Measurements from ENCODE around the gene PCDH9. TPM values are rescaled to one million over a fixed set of nuclear protein-coding genes. Genes with fewer than 3 reads are reported as not detected.

Gene PCDH9
- total RNA-seq, 6 experiments from 2014 or later, result 1.6 to 3.9 (median 3.1) TPM

DNA sequence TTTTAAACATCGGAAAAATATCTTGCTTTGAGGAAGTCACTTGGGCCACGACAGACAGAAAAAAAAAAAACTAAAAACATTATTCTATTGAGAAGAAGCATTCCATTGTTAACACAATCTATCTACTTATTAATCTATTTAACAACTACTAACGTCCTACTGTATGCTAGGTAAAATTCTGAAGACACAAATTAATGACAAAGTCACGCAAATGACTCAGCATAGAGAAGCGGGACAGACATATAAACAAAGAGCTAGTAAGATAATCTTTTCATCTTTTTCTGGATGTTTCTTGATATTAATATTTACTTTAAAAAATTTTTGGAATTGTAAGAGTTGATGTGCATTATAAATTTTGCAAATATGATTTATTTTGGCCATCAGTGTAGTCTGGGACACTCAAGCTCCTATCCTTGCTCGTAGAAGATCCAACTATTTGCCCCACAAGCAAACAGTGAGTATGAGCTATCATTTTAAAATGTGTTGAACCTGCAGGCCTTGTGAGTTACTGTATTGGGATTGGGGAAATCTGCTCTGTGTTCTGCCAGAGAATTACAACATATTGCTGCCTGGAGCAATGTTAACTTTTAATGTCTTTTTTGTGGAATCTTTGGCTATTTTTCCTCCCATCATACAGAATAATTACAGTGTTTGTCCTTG lies 109.1 kb downstream of the PCDH9 start:
- Histone ChIP-seq H3K27me3 (no peaks in the 10 kb centered on the region), H3K9me3 (no peaks in the 10 kb centered on the region), H3K4me3 (no peak overlapping the region), H3K4me1 (peaks cover 0 to 6% (median 0%) of the 10 kb centered on the region in 4 donors), H3K27ac (peak overlapping the region in 1 of 3 donors; percentile 4), H3K36me3 (no peaks in the 10 kb centered on the region)
- DNase-seq, result no peak
- intact Hi-C loops (cut with DNase I), result no loop called here
- 53% methylated on average over 6 of the region's 6 CpGs for WGBS (ENCODE audit: insufficient coverage, low coverage, low lambda C conversion rate, missing lambda C conversion rate)
- TF ChIP-seq, protein P1, sequence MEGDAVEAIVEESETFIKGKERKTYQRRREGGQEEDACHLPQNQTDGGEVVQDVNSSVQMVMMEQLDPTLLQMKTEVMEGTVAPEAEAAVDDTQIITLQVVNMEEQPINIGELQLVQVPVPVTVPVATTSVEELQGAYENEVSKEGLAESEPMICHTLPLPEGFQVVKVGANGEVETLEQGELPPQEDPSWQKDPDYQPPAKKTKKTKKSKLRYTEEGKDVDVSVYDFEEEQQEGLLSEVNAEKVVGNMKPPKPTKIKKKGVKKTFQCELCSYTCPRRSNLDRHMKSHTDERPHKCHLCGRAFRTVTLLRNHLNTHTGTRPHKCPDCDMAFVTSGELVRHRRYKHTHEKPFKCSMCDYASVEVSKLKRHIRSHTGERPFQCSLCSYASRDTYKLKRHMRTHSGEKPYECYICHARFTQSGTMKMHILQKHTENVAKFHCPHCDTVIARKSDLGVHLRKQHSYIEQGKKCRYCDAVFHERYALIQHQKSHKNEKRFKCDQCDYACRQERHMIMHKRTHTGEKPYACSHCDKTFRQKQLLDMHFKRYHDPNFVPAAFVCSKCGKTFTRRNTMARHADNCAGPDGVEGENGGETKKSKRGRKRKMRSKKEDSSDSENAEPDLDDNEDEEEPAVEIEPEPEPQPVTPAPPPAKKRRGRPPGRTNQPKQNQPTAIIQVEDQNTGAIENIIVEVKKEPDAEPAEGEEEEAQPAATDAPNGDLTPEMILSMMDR (IDR thresholded peaks at IDR 0.05), result no peak
- TF ChIP-seq POLR2A (IDR thresholded peaks at IDR 0.05), result no peak
- ATAC-seq, result peak; percentile 55 to 81 (median 70)

DNA sequence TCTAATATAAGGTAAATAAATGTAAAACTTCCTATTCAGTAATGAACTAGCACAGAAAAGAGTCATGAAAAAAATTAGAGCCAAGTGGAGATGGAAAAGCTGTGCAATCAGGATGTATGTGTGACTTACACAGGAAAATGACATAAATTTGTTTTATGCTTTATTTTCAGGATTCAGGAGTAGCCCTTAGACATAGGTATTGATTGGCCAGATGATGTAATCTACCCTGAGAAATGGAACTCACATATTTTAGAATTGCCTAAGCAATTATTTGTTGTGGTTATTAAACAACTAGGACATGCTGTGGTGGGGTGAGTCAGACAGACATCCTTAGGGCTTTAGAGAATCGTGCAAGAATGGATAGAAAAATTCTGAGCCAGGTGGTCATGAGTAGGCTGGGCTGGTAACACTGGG lies 110.6 kb downstream of the PCDH9 start:
- ATAC-seq, result peak; percentile 66 to 94 (median 82)
- intact Hi-C loops (cut with DNase I), result no loop called here
- TF ChIP-seq, protein P1 (IDR thresholded peaks at IDR 0.05), result no peak
- TF ChIP-seq POLR2A (IDR thresholded peaks at IDR 0.05), result no peak

DNA sequence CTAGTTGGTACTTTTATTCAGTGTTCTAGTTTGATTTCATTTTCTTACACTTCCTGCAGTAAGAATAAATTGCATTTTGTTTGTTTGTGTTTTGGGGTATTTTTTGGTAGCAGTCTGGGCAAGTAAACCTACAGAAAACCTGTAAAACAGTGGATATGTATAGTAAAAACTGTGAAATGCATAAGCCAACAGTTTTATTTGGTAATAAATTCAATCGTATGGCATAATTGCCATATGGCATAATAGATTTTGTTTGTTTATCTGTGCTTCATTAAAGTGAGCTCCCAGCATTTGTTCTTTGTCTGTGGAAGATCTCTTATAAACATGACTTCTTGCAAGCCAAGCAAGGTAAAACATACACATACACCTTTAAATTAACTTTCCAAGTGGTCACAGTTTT lies 111.9 kb downstream of the PCDH9 start:
- WGBS (ENCODE audit: insufficient coverage, low coverage, low lambda C conversion rate, missing lambda C conversion rate), result 90% methylated on average over 1 of the region's 1 CpG
- Histone ChIP-seq H3K27me3 (no peaks in the 10 kb centered on the region), H3K4me3 (no peak overlapping the region), H3K9me3 (no peaks in the 10 kb centered on the region), H3K27ac (no peak overlapping the region), H3K36me3 (no peaks in the 10 kb centered on the region), H3K4me1 (peaks cover 0 to 6% (median 0%) of the 10 kb centered on the region in 4 donors)
- ATAC-seq (no peak), DNase-seq (no peak)
- intact Hi-C loops (cut with DNase I), result no loop called here
- TF ChIP-seq, protein P1 (IDR thresholded peaks at IDR 0.05), result no peak
- TF ChIP-seq POLR2A (IDR thresholded peaks at IDR 0.05), result no peak

More for the DNA sequence above, 110.6 kb downstream of the PCDH9 start:
- WGBS (ENCODE audit: insufficient coverage, low coverage, low lambda C conversion rate, missing lambda C conversion rate), result 9% methylated on average over 1 of the region's 1 CpG
- no peak for DNase-seq
- no peaks in the 10 kb centered on the region for H3K27me3 ChIP-seq
- H3K4me3 ChIP-seq, result no peak overlapping the region
- no peaks in the 10 kb centered on the region for H3K36me3 ChIP-seq
- no peak overlapping the region for H3K27ac ChIP-seq
- peaks cover 0 to 6% (median 0%) of the 10 kb centered on the region in 4 donors for H3K4me1 ChIP-seq
- no peaks in the 10 kb centered on the region for H3K9me3 ChIP-seq

DNA sequence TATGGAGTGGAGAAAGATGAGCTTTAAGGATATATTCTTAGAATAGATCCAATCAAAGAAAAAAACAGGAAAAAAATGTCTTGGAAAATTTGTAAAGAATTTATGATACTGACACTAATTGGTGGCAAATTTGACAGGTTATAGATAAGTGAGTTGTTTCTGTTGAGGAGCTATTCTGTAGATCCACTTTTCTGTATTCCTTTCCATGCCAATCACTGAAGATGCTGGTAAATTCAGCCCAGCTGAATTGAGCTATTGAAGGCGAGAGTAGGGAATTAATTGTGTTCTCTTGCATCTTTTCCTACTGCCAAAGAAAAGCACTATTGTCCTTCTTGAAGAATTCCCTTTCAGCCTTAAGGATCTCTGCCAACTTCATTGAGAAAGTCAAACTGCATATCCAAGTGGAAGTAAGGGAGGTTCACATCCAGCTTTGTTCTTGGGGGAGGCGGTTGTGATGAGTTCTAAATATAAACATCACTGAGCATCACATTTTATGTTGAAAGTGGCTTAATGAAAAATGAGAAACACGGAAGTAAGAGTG lies 113.1 kb downstream of the PCDH9 start:
- no peak for TF ChIP-seq POLR2A (IDR thresholded peaks at IDR 0.05)
- TF ChIP-seq, protein P1 (IDR thresholded peaks at IDR 0.05), result no peak
- Histone ChIP-seq H3K27me3 (no peaks in the 10 kb centered on the region), H3K27ac (no peak overlapping the region), H3K4me3 (no peak overlapping the region), H3K9me3 (no peaks in the 10 kb centered on the region), H3K4me1 (peaks cover 0 to 6% (median 0%) of the 10 kb centered on the region in 4 donors), H3K36me3 (no peaks in the 10 kb centered on the region)
- ATAC-seq (no peak), DNase-seq (no peak)
- 90% methylated on average over 3 of the region's 3 CpGs for WGBS (ENCODE audit: insufficient coverage, low coverage, low lambda C conversion rate, missing lambda C conversion rate)
- intact Hi-C loops (cut with DNase I), result no loop called here

Measured in right lobe of liver (tissue), 6 donors.